NAMALWA (cell line): ENCODE results near the gene CTNNB1.
"Not testable (repeated sequence)": the region's sequence is repeated elsewhere in the genome, so short reads cannot be mapped to it uniquely, and the experiment has no call there.

ENCODE experiments used
- DNase-seq: peaks from one replicate; pipeline ENCODE4 v3.0.0-alpha.2; 2015; ENCODE audit warnings: low spot score

CTNNB1 gene

GRCh38 chr3:41258239-41258800 lies 59.0 kb downstream of the CTNNB1 start:
- no peak for DNase-seq

DNA sequence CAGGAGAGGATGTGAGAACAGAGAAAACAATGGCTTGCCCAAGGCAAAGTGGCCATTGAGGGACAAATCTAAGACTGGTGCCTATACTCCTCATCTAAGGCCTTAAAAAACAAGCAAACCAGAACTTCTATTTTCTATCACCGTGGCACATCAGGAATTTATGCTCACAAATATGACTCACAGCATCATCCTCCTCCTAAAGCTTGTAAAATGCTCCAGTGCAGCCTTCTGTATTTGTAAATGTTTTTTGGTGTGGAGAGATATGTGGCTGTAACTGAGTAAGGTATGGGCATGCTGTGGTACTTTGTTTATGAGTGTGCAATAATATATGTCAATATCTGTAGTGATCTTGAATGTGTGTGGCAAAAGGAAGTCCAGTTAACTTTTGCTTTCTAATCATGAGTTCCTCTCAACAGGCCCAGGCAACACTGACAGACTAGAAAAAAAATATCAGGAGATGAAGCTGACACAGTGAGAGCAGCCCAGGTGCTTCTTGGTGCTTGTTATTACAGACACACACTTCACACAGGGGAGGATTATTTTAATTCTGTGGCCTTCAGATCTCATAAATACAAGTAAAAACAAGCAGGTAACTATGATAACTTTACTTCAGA lies 60.3 kb downstream of the CTNNB1 start:
- no peak for DNase-seq

DNA sequence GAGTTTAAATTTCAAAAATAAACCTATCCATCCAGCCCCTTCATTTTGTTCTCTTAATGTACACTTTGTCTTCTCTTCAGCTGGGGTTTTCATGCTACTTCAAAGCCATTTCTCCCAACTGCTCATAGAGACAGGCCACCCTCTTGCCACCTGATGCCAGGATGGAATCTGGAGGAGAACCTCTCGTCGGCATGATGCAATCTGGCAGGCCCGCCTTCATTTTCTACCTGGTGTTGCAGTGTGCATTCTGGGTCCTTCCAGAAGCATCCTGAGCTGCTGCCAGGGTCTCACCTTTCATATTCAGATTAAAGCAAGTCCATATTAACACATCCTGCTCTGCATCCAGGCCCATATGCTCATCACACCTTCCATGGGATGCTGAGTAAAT lies 60.8 kb downstream of the CTNNB1 start:
- DNase-seq, result no peak

DNA sequence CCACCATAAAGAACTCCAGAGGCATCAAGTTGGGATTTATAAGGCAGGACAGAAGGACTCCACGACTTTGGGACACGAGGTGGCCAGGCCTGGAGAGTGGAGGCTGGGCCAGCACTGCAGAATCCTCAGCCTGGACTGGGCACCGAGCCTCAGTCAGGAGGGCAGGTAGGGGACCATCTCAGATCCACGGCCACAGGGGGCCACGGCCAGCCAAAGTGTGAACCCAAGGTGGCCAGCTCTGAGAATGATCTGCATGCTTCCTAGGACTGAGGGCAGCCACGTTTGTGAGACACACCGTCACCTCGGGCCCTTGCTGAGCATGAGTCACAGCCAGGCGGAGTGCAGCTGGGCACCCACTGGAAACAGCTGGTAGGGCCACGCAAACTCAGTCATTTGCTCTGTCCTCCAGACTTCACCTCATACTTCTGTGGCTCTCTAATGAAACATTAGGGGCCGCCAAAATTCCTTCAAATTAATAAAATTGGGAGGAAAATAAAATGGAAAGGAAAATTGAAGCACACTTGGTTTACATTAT lies 65.8 kb downstream of the CTNNB1 start:
- DNase-seq, result no peak

DNA sequence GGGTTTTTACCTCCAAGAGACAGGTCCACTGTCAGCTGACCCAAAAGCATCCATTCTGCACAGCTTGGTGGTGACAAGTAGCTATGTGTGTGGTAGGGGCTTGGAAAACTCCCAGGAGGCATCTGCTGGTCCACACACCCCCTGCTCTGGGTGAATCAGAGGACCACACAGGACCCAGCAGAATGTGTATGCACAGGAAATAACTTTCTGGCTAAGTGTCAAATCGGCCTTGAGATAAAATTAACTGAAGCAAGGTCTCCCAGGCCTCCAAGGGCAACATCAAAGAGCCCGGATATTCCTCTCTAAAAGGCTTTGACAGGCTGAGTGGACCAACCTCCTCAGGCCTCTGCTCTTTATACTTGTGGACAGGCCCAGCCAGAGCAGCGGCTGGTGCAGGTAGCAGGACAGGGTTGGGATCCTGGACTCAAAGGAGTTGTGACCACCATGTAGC lies 66.5 kb downstream of the CTNNB1 start:
- no peak for DNase-seq

DNA sequence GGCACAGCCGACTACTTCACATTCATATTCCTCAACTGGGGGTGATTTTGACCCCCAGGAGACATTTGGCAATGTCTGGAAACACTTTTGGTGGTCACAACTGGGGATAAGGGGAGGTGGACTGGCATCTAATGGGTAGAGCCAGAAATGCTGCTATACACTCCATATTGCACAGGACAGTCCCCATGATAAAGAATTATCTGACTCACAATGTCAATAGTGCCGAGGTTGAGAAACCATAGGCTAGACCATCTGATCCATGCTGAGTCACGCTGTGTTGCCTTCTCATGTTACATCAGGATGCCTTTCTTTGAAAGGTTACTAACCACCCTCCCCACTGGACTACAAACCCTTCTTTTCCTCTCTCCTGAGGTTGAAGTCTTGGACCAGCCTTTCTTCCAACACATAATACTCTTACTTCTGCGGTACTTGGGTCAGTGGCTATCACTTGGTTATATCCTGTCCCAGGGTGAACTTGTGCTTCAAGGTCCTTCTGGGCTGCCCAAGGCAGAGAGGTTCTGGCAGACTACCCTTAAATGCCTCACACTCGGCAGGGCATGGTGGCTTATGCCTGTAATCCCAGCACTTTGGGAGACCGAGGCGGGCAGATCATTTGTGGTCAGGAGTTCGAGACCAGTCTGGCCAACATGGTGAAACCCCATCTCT lies 68.8 kb downstream of the CTNNB1 start:
- DNase-seq, result no peak

GRCh38 chr3:41272667-41273066 lies 73.4 kb downstream of the CTNNB1 start:
- DNase-seq, result no peak

- DNase-seq, result no peak
Measured at GRCh38 chr3:41274944-41275668, 75.8 kb downstream of the CTNNB1 start.

GRCh38 chr3:41276191-41276590 lies 76.9 kb downstream of the CTNNB1 start:
- DNase-seq, result no peak

DNA sequence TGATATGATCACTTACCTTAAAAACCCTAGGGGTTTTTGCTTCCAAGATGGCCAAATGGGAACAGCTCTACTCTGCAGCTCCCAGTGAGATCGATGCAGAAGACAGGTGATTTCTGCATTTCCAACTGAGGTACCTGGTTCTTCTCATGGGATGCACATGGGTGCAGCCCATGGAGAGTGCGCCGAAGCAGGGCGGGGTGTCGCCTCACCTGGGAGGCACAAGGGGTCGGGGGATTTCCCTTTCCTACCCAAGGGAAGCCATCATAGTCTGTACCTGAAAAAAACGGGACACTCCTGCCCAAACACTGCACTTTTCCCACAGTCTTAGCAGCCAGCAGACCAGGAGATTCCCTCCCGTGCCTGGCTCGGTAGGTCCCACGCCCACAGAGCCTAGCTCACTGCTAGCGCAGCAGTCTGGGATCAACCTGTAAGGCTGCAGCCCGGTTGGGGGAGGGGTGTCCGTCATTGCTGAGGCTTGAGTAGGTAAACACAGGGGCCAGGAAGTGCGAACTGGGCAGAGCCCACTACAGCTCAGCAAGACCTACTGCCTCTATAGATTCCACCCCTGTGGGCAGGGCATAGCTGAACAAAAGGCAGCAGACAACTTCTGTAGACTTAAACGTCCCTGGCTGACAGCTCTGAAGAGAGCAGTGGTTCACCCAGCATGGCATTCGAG lies 78.6 kb downstream of the CTNNB1 start:
- DNase-seq, result no peak

- not testable (repeated sequence) for DNase-seq
Measured at GRCh38 chr3:41284934-41285333, 85.6 kb downstream of the CTNNB1 start.

- no peak for DNase-seq
Measured at GRCh38 chr3:41286305-41286704, 87.0 kb downstream of the CTNNB1 start.

DNA sequence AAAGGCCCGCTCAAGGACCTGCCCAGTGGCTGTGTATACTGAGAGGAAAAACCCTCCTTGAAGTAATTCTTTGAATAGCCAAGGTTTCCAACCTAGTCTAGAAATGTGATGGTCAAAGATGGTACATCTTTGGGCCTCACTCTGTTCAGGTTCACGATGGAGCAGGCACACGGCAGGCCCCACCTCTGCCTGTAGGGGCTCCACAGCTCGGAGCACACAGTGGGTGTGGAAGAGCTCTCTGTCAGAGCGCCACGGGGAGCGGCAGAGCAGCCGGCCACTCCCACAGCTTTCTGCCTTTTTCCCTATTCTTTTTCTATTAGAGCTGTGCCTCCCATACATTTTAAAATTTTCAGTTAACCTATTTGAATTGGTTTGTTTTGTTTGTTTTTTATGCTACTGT lies 89.5 kb downstream of the CTNNB1 start:
- DNase-seq, result no peak
